GM19467 (cell line): Measurements from ENCODE around the gene ARL15.
"Not testable (repeated sequence)": the region's sequence is repeated elsewhere in the genome, so short reads cannot be mapped to it uniquely, and the experiment has no call there.

Source experiments
- ATAC-seq: cut with Tn5 transposase; IDR thresholded peaks from one replicate; pipeline ENCODE4 v1.9.1; 2021; ENCODE audit warnings: mild to moderate bottlenecking, moderate library complexity; ENCODE audit not compliant: unreplicated experiment

The ARL15 gene

GRCh38 chr5:54049144-54049543 lies 261.2 kb downstream of the ARL15 start:
- ATAC-seq: no peak

- no peak for ATAC-seq
These were observed 265.1 kb downstream of the ARL15 start for GRCh38 chr5:54045077-54045792.

GRCh38 chr5:54044276-54044675 lies 266.1 kb downstream of the ARL15 start:
- not testable (repeated sequence) for ATAC-seq

- ATAC-seq: no peak
These were observed 269.6 kb downstream of the ARL15 start for GRCh38 chr5:54040804-54041203.

- ATAC-seq: no peak
These were observed 270.4 kb downstream of the ARL15 start for GRCh38 chr5:54040018-54040417.

GRCh38 chr5:54037205-54037604 lies 273.2 kb downstream of the ARL15 start:
- no peak for ATAC-seq

GRCh38 chr5:54030981-54031380 lies 279.4 kb downstream of the ARL15 start:
- ATAC-seq: no peak

GRCh38 chr5:54024466-54024865 lies 285.9 kb downstream of the ARL15 start:
- no peak for ATAC-seq

GRCh38 chr5:54022223-54022622 lies 288.1 kb downstream of the ARL15 start:
- ATAC-seq: no peak

GRCh38 chr5:54021431-54022164 lies 288.8 kb downstream of the ARL15 start:
- no peak for ATAC-seq

GRCh38 chr5:54018438-54018837 lies 291.9 kb downstream of the ARL15 start:
- no peak for ATAC-seq

- ATAC-seq: no peak
These were observed 292.8 kb downstream of the ARL15 start for GRCh38 chr5:54017580-54017979.

GRCh38 chr5:54013556-54014194 lies 296.7 kb downstream of the ARL15 start:
- no peak for ATAC-seq

GRCh38 chr5:54009828-54010227 lies 300.5 kb downstream of the ARL15 start:
- ATAC-seq: no peak

GRCh38 chr5:54009357-54009756 lies 301.0 kb downstream of the ARL15 start:
- no peak for ATAC-seq

- ATAC-seq: no peak
These were observed 302.3 kb downstream of the ARL15 start for GRCh38 chr5:54007827-54008777.

- ATAC-seq: no peak
These were observed 305.7 kb downstream of the ARL15 start for GRCh38 chr5:54004697-54005096.

- no peak for ATAC-seq
These were observed 307.6 kb downstream of the ARL15 start for GRCh38 chr5:54002779-54003178.

GRCh38 chr5:54001976-54002775 lies 308.2 kb downstream of the ARL15 start:
- ATAC-seq: no peak

GRCh38 chr5:54000011-54000410 lies 310.4 kb downstream of the ARL15 start:
- no peak for ATAC-seq
